GM21825 (cell line): ENCODE data around the gene CCIN.
"Not testable (repeated sequence)": the region's sequence is repeated elsewhere in the genome, so short reads cannot be mapped to it uniquely, and the experiment has no call there.

ENCODE experiments used
- ATAC-seq: cut with Tn5 transposase; IDR thresholded peaks from one replicate; pipeline ENCODE4 v1.9.1; 2021; ENCODE audit warnings: mild to moderate bottlenecking, moderate library complexity; ENCODE audit not compliant: unreplicated experiment

Gene CCIN

DNA sequence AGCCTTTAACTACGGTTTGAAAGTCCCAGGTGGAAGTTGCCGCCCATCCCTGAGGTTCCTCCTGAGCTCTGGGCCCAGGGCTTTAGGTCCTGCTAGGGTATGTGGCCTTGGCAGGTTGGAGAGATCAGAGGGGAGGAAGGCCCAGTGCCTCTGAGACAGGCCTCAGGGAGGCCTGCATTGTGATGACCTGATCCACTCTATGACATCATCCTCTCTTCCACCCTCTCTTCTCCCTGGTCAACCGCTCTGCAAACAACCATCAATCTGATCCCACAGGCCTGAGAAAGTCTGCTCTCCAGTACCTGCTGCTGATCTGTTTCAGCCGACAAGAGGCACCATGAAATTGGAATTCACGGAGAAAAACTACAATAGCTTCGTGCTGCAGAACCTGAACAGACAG lies at the start of gene CCIN:
Gene CCIN, plus strand, starts transcription at position 223 of the 400 bp plus-strand sequence. Its CDS starts 115 bp downstream, at position 338.
- no peak for ATAC-seq

DNA sequence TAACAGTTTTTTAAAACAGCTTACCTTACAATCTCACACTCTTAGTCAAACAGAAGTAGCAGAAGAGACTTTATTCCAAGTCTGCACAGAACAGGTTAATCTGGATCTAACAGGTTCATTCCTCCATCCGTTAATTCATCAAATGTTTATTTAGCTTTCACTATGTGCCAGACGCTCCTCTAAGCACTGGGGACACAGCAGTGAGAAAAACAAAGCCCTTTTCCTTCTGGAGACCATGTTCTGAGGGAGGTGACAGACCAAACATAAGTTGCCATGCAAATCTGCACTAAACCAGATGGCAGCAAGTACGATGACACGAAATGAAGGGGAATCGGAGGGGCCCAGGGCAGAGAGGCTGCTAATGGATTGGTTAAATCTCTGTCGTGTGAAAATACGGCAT lies 49.7 kb upstream of the CCIN start:
- no peak for ATAC-seq

DNA sequence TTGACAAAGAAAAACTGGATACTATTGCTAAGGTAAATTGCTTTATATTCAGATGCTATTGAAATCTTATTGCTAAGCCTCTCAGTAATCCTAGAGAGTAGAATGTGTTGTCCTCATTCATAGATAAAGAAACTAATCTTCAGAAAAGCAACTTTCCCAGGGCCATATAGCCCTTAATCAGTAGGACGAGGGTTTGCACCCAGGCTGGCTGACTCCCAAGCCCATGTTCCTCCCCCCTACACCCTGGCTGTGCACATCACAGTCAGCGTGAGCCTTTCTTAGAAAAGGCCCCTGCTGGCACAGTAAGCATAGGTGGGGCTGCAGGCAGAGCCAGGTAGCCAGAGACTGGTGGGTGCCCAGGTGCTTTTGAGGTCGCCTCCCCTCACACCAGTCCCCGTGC lies 48.5 kb upstream of the CCIN start:
- ATAC-seq = no peak

DNA sequence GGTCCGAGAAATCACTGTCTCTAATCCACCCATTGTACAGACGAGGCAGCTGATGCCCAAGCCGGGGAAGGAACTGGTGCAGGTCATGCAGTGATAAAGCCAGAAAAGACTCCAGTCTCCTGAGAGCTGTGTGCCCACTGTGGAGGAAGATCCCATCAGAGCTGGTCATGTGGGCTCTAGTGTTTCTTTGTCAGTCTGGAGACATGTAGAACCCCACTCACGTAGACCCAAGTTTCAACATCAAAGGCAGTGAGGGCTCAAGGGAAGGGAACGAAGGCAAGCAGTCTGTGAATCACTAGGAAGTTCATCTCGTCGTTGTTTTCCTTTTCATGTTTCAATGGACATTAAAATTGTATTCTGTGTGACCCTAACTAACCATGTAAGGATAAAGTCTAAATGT lies 47.2 kb upstream of the CCIN start:
- no peak for ATAC-seq

DNA sequence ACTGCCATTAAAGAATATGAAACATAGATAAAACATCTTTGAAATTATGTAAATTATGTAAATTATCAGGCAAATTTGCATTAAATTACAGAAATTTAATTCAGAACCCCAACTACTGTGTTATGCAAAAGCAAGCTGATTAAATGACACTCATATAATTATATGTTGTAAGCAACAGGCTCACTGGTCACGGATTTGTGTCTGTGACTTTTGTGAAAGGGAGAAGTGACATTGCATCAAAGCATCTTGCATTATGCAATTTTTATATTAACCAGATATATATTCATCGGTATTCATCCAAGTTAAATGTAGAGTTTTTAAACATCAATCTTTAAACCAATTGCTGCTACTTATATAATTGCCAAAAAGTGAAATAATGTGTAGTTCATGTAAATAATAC lies 45.7 kb upstream of the CCIN start:
- ATAC-seq = no peak

DNA sequence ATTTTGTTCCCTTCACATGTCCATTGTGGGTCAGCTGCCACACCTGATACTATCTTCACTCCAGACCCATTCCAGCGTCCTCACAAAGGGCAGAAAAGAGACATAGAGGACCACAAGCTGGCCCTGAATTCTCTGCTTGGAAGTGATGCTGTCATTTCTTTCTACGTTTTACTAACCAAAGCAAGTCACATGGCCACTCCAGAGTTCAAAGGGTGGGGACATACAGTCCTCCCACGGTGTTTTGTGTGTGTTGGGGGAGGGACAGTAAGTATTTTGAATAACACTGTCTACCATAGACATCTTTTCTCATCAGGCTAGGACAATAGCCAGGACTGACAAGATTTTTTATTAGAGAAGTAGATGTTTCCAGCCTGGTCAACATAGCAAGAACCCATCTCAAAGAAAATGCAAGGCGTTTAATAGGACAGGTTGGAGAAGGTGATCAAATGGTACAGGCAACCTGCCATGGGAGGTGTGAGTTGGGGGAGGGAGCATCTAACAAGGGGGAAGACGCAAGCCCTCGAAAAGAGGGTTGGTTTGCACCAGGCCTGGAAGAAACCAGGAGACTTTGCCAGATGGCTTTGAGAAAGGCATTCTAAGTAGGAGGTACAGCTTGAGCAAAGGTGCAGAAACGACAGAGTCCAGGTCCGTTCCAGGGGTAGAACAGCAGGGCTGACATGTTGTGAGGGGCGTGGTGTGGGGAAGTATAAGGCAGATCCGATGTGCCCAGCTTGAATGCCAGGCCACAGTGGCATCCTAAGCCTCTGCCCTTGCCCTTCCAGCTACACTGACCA lies 43.9 kb upstream of the CCIN start:
- ATAC-seq = no peak

DNA sequence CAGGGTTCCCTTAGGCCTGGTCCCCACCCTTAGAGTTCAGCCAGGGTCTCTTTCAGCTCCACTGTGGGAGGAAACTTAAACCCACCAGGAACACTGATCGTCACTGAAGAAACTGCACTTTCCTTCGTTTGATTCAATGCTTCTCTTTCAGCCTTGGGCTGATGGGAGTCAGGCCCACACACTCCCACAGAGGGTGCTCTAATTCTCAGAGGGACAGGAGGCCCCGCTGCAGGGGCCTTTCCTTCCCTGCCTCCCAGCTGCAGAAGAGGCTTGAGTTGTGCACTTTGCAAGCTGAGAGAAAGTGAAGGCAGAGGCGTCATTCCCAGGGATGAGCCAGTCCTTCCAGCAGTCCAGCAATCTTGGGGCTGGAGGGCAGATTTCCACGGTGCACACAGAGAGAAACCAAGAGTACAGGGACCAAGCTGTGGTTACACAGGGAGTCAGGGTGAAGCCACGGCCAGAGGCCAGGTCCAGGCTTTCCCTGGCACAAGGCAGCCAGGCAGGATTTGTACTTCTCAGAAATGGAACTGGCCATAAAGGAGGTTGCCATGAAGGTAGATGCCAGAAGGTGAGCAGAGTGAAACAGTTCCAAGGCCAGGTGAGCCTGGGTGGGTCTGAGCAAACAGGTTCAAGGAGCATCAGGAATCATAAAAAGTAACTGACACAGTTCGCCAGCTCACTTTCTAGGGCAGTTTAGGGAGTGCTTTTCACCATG lies 43.0 kb upstream of the CCIN start:
- ATAC-seq = no peak

DNA sequence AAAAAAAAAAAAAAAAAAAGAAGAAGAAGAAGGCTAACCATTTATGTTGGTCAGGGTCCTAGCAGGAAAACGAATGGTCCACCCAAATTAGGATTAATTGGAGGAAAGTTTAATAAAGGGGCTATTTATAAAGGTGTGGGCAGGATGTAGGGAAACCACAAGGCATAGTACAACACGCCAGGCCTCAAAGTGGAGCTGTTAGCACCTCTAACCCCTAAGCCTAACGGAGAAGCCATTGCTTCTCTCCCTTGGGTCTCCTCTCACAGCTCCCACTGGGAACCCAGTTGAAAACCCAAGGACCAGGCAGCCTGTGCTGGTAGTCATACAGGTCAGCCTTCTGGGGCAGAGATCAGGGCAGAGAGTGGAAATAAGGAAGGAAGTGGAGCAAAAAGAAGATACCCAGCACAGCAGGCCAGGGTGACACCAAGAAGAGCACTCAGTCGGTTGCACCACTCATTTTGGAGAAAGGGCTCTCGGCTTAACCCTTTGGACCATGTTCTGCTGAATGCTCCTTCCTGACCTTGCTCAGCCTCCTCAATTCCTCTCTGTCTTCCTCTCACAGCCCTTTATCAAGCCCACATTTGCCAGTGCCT lies 41.4 kb upstream of the CCIN start:
- ATAC-seq = no peak

DNA sequence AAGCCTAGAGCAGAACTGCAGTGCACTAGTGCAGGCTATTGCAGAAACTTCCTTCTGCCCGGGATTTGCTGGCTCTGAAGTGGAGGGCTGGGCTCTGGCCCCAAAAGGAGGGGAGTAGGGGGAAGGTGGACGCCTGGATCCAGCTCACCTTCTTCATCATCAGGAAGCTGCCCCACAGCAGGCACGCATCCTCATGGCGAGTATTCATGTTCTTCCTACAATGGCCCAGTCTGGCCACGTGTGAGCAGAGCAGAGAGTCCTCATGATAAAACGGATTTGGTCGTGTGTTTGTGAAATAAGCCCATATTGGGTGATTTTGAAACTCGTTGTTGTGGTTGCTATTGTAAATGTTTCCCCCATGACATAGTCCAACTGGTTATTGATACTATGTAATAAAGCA lies 40.8 kb upstream of the CCIN start:
- no peak for ATAC-seq

DNA sequence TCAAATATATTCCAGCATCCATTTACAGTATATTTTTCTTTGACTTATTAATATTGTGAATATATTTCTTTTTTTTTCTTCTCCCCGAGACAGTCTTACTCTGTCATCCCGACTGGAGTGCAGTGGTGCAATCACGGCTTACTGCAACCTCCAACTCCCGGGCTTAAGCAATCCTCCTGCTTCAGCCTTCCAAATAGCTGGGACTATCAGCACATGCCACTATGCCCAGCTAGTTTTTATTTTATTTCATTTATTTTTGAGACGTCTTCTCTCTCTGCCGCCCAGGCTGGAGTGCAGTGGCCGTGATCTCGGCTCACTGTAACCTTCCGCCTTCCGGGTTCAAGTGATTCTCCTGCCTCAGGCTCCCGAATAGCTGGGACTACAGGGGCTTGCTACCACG lies 40.0 kb upstream of the CCIN start:
- ATAC-seq = no peak

DNA sequence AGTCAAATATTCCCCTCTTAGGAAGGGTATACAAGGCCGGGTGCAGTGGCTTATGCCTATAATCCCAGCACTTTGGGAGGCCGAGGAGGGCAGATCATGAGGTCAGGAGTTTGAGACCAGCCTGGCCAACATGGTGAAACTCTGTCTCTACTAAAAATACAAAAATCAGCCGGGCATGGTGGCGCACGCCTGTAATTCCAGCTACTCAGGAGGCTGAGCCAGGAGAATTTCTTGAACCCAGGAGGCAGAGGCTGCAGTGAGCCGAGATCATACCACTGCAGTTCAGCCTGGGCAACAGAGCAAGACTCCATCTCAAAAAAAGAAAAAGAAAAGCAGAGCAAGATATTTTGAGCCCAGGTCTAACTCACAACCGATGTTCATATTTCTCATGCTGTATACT lies 37.5 kb upstream of the CCIN start:
- not testable (repeated sequence) for ATAC-seq

DNA sequence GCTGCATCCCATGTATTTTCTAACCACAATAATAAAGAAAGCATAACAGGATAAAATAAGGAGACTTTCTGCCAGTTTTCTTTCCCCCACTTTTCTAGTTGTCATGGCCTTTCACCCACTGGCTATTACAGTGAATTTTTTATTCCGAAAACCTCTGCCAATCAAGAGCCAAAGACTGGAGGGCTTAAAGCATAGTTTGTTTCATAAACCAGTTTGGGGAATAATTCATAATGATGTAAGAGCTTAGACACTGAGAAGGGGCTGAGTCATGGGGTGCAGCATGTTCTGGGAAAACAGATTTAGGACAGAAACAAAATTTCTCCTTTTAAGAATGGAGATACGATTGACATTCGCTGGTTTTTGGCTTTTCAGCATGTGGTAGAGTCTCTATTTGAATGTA lies 37.1 kb upstream of the CCIN start:
- ATAC-seq = no peak

DNA sequence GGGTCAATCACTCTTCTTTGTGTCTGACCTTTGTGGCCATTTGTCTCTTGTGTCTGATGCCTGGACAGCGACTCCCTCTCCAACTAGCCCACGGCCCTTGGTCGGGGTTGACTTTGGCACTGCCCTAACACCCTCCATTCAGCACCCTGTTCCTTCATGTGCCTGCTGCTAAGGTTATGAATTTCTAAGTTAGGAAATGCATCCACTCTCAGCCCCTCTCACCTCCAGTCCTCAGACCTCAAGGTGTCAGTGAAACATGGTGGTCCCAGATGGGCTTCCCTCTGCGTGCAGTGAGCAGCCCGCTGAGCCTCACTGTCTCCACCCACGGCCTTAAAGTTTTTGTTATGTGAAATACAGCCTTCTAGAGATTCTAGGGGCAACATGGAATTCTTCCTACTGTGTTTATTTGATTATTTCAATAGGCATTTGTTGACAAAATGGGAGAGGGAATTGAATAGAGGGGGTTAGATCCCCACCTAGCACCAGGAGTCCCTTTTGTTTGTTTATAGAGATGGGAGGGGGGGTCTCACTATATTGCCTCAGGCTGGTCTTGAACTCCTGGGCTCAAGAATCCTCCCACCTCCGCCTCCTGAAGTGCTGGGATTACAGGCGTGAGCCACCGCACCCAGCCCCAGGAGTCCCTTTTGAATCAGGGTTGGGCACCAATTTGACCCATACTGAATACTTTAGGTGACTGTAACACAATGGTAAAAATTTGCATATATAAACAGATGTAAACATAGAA lies 34.3 kb upstream of the CCIN start:
- no peak for ATAC-seq

DNA sequence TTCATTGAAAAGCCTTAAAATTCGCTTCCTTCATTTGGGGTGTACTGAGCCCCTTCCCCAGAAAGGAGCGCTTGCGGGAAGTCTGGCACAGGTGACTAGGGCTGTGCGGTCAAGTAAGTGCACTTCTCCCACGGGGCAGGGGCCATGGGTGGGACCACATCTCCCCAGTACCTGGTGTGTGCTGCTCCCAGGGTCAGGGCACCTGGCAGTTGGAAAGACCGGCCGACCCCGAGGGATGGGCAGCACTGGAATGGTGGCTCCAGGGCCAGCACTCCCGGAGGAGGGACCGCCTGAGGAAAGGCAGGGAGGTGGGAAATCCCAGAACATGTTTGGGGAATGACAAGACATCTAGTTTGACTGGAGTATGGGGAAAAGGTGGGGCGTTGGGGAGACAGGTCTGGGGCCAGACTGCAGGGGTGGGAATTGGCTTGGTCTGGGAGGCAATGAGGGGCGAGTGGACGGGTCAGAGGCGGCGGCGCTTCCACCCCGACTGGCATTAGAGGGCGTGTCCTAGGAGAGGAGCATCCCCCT lies 33.4 kb upstream of the CCIN start:
- no peak for ATAC-seq

DNA sequence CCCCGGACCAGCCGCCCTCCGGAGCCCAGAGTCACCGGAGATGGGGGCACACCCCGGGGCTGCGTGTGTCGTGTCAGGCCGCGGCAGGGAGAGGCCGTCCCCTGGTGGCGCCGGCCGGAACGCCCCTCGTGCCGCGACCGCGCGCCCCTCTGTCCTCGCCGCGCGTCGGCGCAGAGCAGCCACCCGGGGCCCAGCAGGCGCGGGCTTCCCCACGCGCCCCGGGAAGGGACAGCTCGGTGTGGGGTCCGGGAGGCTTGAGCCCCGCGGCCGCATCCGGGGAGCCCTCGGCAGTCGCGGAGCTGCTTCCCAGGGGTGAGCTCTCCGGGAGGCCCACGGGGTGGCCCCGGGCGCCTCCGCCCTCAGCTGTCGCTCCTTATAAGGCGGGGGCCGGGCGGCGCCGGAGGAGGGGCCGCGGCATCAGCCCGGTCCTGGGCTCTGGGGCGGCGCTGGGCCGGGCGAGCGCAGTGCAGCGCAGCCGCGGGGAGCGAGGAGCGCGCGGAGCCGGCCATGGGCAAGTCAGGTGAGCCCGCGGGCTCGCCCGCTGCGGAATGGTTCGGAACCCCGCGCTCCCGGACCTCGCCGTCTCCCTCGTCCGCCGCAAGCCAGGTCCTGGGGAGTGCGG lies 32.8 kb upstream of the CCIN start, which contains the start of gene GLIPR2:
Gene GLIPR2, plus strand, starts transcription at position 462 of the 622 bp plus-strand sequence. Its CDS starts 46 bp downstream, at position 508.
- ATAC-seq = peak; percentile 95

DNA sequence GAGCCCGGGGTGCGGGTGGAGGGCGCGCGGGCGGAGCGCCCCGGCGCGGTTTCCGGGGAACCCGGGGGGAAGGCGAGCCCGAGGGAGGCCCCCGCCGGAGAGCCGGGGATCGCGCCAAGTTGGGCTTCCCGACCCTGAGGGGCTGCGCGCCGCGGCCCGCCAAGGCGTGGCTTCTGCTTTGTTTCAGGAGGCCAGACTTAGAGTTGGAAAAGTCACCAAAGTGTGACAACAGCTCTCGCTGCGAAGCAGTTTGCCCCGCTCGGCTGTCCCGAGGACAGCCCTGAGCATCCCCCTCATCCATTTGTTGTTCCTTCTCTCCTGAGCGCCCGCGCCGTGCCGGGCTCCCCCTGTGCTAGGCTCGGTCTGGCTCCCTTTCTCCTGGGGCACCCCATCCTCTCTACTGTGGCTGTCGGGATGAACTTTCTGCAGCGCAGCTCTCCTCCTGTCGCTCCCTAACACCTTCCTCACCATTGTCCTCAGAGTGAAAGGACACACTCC lies 32.2 kb upstream of the CCIN start:
- ATAC-seq = peak; percentile 45

DNA sequence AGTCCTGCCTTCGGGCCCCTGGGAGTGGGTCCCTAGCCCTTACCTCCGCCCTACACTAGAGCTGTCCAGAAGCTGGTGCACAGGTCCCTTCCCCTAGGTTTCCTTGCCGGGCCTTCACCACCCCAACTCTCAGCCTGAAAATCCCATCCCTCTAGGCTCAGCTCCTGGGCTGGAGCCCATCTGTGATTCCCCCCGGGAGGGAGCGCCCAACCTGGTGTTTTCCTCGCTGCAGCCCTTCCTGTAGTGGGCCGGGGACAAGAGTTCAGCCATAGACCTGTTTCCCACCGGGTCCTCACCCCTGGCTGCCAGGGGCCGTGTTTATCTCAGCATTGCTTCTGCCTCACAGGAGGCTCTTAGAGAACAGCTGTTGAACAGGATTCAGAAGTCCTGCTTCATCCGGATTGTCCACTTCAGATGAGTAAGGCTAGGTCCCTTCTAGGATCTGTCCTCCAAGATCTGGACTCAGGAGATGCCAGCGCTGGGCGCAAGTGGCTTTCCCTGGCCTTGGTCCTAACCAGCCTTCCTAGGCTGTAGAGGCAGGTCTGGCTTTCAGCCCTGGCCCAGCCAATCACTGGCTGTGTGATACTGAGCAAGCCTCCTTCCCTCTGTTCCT lies 31.7 kb upstream of the CCIN start:
- no peak for ATAC-seq

DNA sequence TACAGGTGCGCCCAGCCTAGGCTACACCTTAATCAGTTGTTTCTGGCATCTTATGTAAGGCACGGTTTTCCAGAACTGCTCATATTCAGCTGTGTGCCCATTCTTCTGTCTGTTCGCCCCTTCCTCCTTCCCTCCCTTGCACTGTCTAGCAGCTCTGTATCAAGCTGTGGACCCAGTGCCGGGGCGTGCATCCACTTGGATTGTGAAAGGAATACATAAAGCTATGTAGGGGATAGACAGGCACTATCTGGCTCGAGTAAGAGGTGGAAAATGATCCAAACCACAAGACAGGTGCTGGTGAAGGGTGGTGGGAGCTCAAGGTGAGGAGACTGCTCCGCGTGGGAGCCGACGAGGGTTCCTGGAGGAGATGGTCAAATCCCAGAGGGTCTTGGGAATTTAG lies 30.7 kb upstream of the CCIN start:
- ATAC-seq = no peak

DNA sequence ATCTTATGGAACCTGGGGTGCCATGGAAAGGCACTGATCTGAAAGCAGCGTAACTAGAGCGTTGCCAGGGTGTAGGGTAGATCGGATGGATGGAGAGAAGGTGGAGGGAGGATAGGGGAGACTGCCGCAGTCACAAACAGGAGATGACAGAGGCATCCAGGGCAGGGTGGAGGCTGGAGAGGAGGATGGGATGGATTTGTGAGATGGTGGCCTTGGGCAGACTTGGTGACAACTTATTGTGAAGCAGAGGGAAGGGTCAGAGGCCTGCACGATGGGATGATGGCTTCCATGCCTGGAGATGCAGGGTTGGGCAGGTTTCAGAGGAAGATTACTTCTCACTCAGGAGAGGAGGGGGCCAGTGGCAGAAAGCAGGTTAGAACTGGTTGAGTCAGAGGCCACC lies 30.3 kb upstream of the CCIN start:
- ATAC-seq = no peak
